Activated CD4-positive, alpha-beta T cell treated with anti-CD3 and anti-CD28 coated beads, Interleukin-2, Interleukin-6, amounts not matched to agents 100 ng/mL and 50 ng/mL, durations not matched to agents 16 hours and 8 hours (primary cell): ENCODE results near the gene CELA3A.
A peak's percentile ranks its signal among the peaks of the same experiment; 100 is the strongest.
"Not testable (repeated sequence)": the region's sequence is repeated elsewhere in the genome, so short reads cannot be mapped to it uniquely, and the experiment has no call there.

Experiments
- DNase-seq: peaks from one replicate; pipeline ENCODE4 v3.0.0-alpha.2; 2020

Gene CELA3A

DNA sequence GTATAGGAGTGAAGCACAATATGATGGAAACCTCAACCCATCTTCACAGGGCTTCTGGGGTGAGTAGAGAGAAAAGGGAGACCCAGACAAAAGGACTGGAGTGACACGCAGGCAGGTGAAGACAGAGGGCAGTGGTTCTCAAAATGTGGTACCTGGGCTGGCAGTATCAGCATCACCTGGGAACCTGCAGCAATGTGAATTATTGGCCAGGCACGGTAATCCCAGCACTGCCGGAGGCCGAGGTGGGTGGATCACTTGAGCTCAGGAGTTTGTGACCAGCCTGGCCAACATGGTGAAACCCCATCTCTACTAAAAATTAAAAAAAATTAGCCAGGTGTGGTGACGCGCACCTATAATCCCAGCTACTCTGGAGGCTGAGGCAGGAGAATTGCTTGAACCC is 19.3 kb upstream of the CELA3A start:
- not testable (repeated sequence) for DNase-seq

DNA sequence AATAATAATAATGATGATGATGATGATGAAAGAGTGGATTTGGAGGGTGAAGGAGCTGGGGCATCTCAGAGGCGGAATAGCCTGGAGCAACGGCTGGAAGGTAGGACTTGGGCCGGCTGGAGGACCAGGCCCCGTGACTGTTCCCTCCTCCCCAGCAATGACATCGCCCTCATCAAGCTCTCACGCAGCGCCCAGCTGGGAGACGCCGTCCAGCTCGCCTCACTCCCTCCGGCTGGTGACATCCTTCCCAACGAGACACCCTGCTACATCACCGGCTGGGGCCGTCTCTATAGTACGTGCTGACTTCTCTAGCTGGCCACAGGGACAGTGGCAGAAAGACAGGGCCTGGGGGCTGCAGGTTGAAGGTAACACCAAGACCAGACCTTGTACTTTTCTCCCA is 17.9 kb upstream of the CELA3A start:
- DNase-seq: not testable (repeated sequence)

DNA sequence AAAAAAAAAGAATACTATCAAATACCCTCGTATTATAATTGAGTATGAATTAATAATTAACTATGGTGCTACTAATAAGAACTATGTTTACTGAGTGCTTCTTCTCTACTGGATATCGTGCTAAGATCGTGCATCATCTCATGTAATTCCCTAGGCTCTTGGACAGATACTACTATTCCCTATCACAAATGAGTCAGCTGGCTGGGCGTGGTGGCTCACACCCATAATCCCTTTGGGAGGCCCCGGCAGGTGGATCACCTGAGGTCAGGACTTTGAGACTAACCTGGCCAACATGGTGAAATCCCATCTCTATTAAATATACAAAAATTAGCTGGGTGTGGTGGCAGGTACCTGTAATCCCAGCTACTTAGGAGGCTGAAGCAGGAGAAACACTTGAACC is 15.6 kb upstream of the CELA3A start:
- DNase-seq: not testable (repeated sequence)

DNA sequence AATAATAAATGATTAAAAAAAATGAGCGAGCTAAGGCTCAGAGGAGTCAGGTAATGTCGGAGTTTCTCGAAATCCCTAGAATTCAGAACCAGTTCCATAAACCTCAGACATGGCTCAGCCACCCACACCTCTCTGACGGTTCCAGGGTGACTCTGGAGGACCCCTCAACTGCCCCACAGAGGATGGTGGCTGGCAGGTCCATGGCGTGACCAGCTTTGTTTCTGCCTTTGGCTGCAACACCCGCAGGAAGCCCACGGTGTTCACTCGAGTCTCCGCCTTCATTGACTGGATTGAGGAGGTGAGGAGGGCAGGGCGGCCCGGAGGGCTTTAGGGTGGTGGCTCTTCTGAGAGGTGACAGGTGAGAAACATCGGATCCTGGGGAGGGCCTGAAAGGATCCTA is 15.1 kb upstream of the CELA3A start:
- DNase-seq: not testable (repeated sequence)

DNA sequence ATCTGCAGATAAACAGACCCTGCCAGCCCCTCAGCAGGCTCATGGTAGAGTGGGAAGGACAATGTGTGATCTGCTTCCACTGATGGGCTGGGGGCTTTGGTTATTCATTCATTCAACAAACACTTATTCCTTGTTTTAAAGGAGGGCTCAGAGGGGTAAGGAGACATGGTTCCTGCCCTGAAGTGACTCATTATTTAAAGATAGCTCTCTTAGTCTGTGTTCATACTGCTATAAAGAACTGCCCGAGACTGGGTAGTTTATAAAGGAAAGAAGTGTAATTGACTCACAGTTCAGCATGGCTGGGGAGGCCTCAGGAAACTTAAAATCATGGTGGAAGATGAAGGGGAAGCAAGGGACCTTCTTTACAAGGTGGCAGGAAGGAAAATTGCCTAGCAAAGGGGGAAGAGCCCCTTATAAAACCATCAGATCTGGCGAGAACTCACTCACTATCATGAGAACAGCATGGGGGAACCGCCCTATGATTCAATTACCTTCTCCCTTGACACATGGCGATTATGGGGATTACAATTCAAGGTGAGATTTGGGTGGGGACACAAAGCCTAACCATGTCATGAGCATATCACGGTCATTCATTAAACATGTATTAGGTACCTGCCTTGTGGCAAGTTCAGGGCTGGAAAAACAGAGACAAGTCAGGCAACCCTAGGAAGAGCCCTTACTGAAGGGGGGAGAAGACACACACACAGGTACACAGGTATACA is 11.6 kb upstream of the CELA3A start:
- DNase-seq: not testable (repeated sequence)

DNA sequence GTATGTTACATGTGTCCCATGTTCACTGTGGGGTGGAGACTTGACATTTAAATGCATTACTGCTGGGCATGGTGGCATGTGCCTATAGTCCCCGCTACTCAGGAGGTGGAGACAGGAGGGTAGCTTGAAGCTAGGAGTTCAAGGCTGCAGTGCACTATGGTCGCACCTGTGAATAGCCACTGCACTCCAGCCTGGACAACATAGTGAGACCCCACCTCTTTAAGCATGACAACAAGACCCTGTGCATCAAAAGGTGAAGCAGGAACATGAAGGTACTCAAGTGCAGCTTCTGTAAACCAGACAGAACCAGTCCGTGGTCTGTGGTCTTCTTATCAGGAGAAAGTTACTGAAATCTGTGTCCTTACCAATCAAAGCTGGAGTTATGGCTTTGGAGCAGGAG is 9.3 kb upstream of the CELA3A start:
- DNase-seq: not testable (repeated sequence)

DNA sequence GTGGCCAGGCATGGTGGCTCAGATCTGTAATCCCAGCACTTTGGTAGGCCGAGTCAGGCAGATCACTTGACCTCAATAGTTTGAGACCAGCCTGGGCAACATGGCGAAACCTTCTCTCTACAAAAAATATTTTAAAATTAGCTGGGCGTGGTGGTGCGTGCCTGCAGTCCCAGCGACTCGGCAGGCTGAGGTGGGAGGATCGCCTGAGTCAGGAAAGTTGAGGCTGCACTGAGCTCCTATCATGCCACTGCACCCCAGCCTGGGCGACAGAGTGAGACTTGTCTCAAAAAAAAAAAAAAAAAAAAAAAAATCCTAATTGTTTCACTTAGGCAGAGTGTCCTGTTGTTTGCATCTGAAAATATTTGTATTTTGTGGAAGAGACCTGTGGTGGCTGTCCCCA is 6.7 kb upstream of the CELA3A start:
- DNase-seq: not testable (repeated sequence)

DNA sequence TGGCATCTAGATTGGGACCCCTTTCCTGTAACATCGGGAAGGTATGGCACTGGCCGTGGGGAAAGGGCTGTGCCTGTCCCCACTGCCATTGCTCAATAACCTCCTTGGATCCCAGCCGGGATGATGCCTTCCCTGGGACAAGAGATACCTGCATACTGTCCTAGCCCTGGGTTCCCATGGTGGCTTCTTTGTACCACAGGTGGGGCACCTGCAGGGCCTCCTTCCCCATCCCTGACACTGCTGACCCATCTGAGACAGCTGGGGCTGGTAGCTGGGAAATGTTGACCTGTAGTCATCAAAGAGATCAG is 4.8 kb upstream of the CELA3A start:
- not testable (repeated sequence) for DNase-seq

DNA sequence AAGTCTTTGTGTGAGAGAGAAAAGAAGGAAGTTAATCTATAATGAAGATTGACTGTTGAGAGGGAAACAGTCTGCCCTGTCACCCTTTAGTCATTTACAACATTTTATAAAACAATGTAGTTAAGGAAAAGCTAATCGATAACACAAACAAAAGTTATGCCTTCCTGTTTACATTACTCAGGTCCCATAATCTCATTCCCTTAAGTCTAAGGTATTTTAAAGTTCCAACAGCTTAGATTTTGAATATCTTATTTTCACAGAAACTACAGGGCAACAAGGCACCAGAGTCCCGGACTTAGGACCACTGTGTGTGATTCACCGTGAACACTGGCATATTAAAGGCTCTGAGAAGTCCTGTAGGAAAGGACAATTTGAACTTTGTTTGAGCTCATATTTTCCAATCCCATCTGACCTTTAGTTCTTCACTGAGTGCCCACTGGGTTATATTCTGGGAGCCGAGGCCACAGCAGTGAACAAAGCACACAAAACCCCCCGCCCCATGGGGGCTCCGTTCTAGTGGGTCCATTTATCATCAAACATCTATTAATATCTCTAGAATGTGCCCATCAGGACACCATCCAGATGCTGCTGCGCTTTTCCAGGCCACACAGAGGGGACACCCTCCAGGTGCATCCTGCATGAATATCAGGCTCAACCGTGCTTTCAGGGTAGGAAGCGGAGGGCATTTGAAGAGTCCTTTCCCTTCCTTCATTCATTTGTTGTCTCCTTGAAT is 3.4 kb upstream of the CELA3A start:
- DNase-seq: not testable (repeated sequence)

DNA sequence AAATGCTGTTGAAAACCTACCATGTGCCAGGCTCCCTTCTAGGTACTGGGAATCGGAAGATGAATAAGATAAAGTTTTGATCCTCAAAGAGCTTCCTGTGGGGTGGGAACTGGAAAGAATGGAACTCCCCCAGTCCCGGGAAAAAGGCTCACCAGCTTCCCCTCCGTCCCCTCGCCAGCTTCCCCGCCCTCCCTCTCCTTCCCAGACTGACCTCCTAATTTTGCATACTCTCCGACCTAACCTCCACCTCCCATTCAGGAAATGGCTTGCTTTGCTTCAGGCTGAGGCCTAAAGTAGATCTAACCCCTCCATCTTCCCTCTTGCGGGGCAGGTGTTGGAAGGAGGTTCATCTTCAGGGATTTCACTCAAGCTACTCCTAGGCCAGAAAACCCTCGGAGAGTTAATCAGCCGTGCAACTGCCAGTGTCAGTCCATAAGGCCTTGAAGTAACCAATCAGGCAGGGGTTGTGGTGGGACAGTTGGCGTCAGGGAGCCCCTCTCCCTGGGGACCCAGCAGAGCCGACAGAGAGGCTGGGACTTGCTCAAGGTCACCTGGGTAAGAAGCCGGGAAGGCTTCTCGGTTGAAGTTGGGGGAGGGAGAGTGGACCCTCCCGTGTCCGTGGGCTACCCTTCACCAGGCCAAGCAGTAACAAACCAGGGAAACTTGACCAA is 2.7 kb upstream of the CELA3A start:
- not testable (repeated sequence) for DNase-seq

DNA sequence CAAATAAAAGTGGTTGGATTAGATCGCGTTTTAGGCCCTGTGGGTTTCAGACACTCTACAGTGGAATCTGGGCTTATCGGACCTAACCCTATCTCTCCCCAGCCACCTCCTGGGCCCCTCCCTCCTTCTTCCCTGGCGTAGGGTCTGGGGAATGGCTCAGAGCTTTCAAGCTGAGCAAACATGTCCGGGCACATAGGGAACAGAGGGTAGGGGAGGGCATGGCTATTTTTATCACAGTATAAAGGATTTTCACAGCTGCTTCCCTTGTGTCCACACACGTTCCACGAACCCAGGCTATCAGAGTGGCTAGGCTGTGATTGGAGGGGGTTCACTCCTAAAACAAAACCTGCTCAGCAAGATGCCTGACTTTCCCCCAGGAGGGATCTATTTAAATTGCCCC is 1.8 kb upstream of the CELA3A start:
- DNase-seq: not testable (repeated sequence)

DNA sequence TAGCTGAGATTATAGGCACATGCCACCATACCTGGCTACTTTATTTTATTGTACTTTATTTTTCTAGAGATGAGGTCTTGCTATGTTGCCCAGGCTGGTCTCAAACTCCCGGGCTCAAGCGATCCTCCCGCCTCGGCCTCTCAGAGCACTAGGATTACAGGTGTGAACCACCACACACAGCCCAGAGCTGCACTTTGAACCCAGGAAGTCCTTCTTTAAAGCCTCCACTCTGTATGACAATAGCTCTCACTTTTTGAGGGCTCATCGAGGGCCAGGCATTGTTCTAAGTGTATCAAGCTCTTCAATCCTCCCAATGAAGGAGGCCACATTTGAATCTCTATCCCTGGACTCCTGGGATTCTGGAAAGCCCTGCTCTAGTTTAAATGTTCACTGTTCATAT is 1.0 kb downstream of the CELA3A start:
- DNase-seq: not testable (repeated sequence)

DNA sequence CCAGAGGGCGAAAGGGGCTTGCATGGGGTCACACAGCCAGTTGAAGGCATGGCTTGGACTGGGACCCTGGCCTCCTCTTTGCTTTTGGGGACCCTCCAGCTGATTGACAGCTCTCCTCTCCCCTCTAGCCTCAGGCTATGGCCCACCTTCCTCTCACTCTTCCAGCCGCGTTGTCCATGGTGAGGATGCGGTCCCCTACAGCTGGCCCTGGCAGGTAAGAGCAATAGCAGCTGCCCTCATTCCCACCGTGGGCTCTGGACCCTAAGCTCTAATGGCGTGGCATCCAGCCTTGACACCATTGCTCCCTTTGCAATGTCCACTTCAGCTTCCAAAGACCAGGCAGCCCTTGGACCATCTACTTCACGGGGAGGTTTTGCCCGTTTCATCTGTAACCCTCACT is 1.4 kb downstream of the CELA3A start:
- DNase-seq: not testable (repeated sequence)

DNA sequence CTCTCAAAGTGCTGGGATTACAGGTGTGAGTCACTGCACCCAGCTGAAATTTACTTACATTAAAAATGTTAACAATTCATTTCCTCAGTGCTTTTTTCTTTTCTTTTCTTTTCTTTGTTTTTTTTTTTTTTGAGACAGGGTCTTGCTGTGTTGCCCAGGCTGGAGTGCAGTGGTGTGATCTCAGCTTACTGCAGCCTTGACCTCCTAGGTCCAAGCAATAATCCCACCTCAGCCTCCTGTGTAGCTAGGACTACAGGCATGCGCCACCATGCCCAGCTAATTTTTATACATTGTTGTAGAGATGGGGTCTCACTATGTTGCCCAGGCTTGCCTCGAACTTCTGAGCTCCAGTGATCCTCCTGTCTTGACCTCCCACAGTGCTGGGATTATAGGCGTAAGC is 2.5 kb downstream of the CELA3A start:
- DNase-seq: not testable (repeated sequence)

DNA sequence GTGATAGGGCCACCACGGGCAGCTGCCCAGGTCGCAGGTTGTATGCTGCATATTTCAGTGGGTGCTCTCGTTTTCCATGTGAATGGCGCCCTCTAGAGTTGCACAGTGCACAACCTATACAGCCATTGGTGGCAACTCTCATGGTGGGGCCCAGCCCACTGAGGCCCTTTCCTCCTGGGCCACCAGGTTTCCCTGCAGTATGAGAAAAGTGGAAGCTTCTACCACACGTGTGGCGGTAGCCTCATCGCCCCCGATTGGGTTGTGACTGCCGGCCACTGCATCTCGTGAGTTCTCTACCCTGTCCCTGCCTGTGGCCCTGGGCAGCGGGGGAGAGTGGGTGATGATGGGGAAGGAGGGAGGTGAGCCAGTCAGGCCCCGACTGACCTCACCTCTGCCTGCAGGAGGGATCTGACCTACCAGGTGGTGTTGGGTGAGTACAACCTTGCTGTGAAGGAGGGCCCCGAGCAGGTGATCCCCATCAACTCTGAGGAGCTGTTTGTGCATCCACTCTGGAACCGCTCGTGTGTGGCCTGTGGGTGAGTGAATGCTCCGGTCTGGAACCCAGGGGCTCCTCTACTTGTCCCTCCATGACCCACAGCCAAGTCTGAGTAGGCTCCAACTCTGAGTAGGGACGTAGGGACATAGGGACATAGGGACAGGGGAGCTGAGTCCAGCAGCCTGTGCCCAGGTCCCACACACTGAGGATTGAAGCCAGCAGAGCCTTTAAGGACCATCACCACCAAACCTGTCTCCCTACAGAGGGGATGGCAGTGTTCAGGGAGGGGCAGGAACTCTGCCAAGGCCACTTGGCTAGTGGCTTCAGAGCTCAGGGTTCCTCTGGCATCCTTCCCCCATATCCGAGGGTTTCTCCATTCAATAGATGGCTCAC is 4.0 kb downstream of the CELA3A start:
- peak; percentile 53 for DNase-seq

DNA sequence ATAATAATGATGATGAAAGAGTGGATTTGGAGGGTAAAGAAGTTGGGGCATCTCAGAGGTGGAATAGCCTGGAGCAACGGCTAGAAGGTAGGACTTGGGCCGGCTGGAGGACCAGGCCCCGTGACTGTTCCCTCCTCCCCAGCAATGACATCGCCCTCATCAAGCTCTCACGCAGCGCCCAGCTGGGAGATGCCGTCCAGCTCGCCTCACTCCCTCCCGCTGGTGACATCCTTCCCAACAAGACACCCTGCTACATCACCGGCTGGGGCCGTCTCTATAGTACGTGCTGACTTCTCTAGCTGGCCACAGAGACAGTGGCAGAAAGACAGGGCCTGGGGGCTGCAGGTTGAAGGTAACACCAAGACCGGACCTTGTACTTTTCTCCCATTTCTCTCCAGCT is 5.3 kb downstream of the CELA3A start:
- not testable (repeated sequence) for DNase-seq

DNA sequence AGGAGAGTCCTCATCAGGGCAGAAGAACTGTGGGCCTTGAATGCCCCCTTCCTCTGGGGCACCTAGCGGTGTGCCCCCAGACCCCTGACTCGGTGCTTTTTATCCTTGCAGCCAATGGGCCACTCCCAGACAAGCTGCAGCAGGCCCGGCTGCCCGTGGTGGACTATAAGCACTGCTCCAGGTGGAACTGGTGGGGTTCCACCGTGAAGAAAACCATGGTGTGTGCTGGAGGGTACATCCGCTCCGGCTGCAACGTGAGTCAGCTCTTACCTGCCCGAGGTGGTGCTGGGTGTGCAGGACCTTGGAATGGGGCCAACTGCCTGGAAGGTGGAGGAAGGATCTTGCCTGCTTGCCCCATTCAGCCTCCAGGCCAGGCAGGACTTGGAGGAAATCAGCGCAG is 5.8 kb downstream of the CELA3A start:
- DNase-seq: not testable (repeated sequence)

DNA sequence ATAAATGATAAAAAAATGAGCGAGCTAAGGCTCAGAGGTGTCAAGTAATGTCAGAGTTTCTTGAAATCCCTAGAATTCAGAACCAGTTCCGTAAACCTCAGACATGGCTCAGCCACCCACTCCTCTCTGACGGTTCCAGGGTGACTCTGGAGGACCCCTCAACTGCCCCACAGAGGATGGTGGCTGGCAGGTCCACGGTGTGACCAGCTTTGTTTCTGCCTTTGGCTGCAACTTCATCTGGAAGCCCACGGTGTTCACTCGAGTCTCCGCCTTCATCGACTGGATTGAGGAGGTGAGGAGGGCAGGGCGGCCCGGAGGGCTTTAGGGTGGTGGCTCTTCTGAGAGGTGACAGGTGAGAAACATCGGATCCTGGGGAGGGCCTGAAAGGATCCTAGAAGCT is 8.1 kb downstream of the CELA3A start:
- not testable (repeated sequence) for DNase-seq

DNA sequence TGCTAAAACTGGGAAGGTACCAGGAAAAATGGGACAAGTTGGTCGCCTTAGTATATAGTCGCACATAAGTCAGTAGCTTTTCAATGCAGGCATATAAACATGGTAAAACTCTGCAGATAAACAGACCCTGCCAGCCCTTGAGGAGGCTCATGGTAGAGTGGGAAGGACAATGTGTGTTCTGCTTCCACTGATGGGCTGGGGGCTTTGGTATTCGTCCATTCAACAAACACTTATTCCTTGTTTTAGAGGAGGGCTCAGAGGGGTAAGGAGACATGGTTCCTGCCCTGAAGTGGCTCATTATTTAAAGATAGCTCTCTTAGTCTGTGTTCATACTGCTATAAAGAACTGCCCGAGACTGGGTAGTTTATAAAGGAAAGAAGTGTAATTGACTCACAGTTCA is 11.3 kb downstream of the CELA3A start:
- DNase-seq: not testable (repeated sequence)

DNA sequence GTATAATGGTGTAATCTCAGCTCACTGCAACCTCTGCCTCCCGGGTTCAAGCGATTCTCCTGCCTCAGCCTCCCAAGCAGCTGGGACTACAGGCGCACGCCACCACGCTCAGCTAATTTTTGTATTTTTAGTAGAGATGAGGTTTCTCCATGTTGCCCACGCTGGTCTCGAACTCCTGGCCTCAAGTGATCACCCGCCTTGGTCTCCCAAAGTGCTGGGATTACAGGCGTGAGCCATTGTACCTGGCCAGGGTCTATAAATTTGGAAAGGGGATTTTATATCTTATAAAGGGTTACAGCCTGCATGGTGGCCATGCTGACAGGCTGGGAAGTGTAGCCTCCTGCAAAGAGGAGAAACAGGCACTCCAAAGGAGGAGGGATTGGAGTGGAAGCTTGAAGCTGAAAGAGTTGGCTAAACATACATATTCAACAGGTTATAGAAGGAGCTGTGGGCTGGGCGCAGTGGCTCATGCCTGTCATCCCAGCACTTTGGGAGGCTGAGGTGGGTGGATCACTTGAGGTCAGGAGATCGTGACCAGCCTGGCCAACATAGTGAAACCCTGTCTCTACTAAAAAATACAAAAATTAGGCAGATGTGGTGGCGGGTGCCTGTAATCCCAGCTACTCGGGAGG is 13.2 kb downstream of the CELA3A start:
- DNase-seq: not testable (repeated sequence)

DNA sequence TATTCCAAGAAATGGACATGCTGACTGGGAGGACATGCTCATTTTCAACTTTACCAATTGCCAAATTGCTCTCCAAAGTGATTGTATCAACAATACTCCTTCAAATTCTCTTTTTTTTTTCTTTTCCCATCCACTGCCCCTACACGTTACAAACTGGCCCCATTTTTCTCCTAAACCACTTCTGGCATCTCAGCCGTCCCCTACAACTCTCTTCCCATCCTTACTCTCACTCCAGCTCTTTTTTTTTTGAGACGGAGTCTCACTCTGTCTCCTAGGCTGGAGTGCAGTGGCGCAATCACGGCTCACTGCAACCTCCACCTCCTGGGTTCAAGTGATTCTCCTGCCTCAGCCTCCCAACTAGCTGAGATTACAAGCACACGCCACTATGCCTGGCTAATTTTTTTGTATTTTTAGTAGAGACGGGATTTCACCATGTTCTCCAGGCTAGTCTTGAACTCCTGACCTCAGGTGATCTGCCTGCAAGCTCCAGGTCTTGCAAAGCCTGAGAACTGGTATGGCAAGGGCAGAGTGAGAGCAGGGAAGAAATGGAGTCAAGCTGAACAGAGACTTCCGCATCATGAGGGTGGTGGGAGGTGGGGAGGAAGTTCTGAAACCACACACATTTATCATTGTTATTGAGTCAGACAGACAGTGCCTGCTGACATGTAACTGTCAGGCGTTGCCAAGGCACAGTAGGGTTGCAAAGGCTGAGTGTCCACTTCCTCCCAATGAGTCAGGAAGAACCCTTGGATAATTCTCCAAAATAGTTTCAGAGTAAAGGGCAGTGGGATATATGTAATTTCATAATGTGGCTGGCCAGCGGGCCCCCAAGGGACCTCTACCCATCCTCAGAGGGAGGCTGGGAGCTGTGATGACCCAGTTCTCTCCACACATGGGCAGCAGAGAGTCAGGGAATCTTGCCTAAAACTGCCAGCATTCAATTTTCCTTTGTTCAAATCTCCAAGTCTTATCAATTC is 17.4 kb downstream of the CELA3A start:
- peak; percentile 85 for DNase-seq
